Body of pancreas (tissue), 4 donors: Measurements from ENCODE around the gene RIPPLY2.

ENCODE experiments used
- CTCF ChIP-seq, 7 experiments: fragments of 450-650 bp in 4 of 7; fragments of 200-600 bp in 3 of 7; sonication (generic) in 3 of 7; IDR thresholded peaks; one replicate each; pipeline ENCODE4 v1.5.1; 2016 to 2019; ENCODE audit warnings: antibody characterized with exemption in 7 of 7
- POLR2A ChIP-seq, 3 donors: fragments of 450-650 bp; IDR thresholded peaks; one replicate each; pipeline ENCODE4 v1.6.1; 2016; ENCODE audit warnings: antibody characterized with exemption in 3 of 3, mild to moderate bottlenecking in 2 of 3

- no peak for TF ChIP-seq CTCF (IDR thresholded peaks at IDR 0.05)
- TF ChIP-seq POLR2A (IDR thresholded peaks at IDR 0.05) = no peak
Measured at GRCh38 chr6:83891586-83891985, 38.4 kb downstream of the RIPPLY2 start.
